Ovary (tissue), 3 donors: ENCODE measurements around the gene GRB2.

Experiments
- CTCF ChIP-seq, 3 donors: fragments of 450-650 bp in 2 of 3; fragments of 200-600 bp in 1 of 3; IDR thresholded peaks; one replicate each; pipeline versions ENCODE4 v1.5.1 to v1.8.0; 2016 to 2022; ENCODE audit warnings: antibody characterized with exemption in 3 of 3, mild to moderate bottlenecking in 1 of 3
- EP300 ChIP-seq: sonication (generic); formaldehyde crosslinking; IDR thresholded peaks from one replicate; pipeline ENCODE4 v1.6.1; 2017; ENCODE audit warnings: antibody characterized with exemption
- donor health status: DM: no; HTN: no; CAD: no.

- TF ChIP-seq CTCF (IDR thresholded peaks at IDR 0.05) (no peak), EP300 (no peak)
Measured at GRCh38 chr17:75273977-75274708, 131.3 kb downstream of the GRB2 start.
